ENCODE measurements around the gene ASPHD1.
"Not testable (repeated sequence)": the region's sequence is repeated elsewhere in the genome, so short reads cannot be mapped to it uniquely, and the experiment has no call there.

The ASPHD1 gene

DNA sequence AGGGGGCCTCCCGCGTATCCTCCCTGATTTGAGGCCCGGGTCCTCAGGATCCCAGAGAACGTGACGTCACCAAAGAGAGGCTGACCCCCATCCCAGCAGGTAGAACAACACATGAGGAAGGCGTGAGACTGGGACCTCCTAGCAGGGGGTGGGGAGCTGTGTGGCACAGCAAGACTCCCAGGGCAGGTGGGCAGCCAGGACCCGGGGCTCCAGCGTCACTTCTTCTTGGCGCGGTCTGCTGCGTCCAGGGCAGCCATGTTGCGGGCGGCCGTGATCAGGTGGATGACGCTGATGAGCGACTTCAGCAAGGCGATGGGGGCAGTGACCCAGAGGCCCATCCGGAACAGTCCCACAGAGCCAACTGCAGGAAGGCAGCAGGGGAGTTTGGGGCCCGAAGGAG is 41.3 kb upstream of the ASPHD1 start:
- Histone ChIP-seq H3K36me3 (ENCODE audit: insufficient read depth, insufficient read length, low read length) (peaks cover 35% of the 10 kb centered on the region), H3K4me1 (ENCODE audit: insufficient read depth, insufficient read length) (peaks cover 14% of the 10 kb centered on the region), H3K4me3 (ENCODE audit: insufficient read length, low read depth) (no peak overlapping the region), H3K9ac (ENCODE audit: insufficient read length, low read depth) (no peak overlapping the region), H3K9me3 (ENCODE audit: insufficient read depth, low read length) (no peaks in the 10 kb centered on the region), H3K27me3 (ENCODE audit: insufficient read depth, insufficient read length) (no peaks in the 10 kb centered on the region)
- no peak for TF ChIP-seq YY1 (IDR thresholded peaks at IDR 0.05; ENCODE audit: insufficient read depth, insufficient read length)
- no peak for TF ChIP-seq ZNF274 (IDR thresholded peaks at IDR 0.05; ENCODE audit: low read depth, low read length)
- no peak for TF ChIP-seq SUZ12 (IDR thresholded peaks at IDR 0.05; ENCODE audit: extremely low read depth, insufficient read depth, insufficient read length)
- no peak for DNase-seq (ENCODE audit: low read depth, low spot score)

DNA sequence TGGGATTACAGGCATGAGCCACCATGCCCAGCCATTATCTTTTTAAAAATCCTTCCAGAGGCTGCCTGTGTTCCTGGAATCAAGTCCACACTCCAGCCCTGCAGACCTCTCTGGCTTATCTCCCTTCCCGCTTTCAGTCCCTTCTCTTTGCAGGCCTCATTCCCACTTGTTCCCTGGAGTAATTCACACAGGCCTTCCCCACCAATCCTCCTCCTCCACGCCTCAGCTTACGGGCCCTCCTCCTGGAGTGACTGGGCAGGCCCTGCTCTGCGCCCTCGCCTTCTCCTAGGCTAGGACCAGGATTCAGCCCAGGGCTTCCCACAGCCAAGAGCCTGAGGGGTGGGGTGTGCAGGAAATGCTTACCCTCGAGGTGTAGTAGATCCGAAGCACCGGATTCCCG is 40.1 kb upstream of the ASPHD1 start:
- TF ChIP-seq YY1 (IDR thresholded peaks at IDR 0.05; ENCODE audit: insufficient read depth, insufficient read length): no peak
- no peak for TF ChIP-seq ZNF274 (IDR thresholded peaks at IDR 0.05; ENCODE audit: low read depth, low read length)
- TF ChIP-seq SUZ12 (IDR thresholded peaks at IDR 0.05; ENCODE audit: extremely low read depth, insufficient read depth, insufficient read length): no peak
- Histone ChIP-seq H3K36me3 (ENCODE audit: insufficient read depth, insufficient read length, low read length) (peaks cover 35% of the 10 kb centered on the region), H3K9me3 (ENCODE audit: insufficient read depth, low read length) (no peaks in the 10 kb centered on the region), H3K9ac (ENCODE audit: insufficient read length, low read depth) (peak overlapping the region; percentile 8), H3K4me3 (ENCODE audit: insufficient read length, low read depth) (no peak overlapping the region), H3K27me3 (ENCODE audit: insufficient read depth, insufficient read length) (no peaks in the 10 kb centered on the region), H3K4me1 (ENCODE audit: insufficient read depth, insufficient read length) (peaks cover 10% of the 10 kb centered on the region)
- no peak for DNase-seq (ENCODE audit: low read depth, low spot score)

DNA sequence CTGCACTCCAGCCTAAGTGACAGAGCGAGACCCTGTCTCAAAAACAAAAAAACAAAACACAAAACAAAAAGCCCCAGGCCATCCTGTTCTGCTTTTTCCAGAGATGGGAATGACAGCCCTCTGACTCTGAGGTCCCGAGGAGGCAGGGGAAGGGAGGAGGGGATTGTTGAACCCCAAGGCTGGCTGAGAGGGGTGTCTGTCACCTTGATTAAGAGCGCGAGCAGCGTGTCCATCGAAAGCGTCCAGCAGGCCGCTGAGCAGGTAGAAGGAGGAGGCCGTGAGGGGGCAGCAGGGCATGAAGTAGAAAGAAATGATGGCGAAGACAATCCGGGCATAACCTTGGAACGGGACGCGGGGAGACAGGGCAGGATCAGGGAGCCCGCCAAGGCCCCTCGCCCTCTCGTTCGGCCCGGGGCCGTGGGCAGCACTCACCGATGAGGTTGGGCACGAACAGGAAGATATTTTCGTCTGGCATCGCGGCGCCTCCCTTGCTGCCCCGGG is 37.9 kb upstream of the ASPHD1 start:
- Histone ChIP-seq H3K9me3 (ENCODE audit: insufficient read depth, low read length) (no peaks in the 10 kb centered on the region), H3K4me1 (ENCODE audit: insufficient read depth, insufficient read length) (peaks cover 7% of the 10 kb centered on the region), H3K4me3 (ENCODE audit: insufficient read length, low read depth) (peak overlapping the region; percentile 89), H3K36me3 (ENCODE audit: insufficient read depth, insufficient read length, low read length) (peaks cover 35% of the 10 kb centered on the region), H3K9ac (ENCODE audit: insufficient read length, low read depth) (peak overlapping the region; percentile 88), H3K27me3 (ENCODE audit: insufficient read depth, insufficient read length) (no peaks in the 10 kb centered on the region)
- no peak for TF ChIP-seq YY1 (IDR thresholded peaks at IDR 0.05; ENCODE audit: insufficient read depth, insufficient read length)
- no peak for TF ChIP-seq SUZ12 (IDR thresholded peaks at IDR 0.05; ENCODE audit: extremely low read depth, insufficient read depth, insufficient read length)
- no peak for TF ChIP-seq ZNF274 (IDR thresholded peaks at IDR 0.05; ENCODE audit: low read depth, low read length)
- DNase-seq (ENCODE audit: low read depth, low spot score): no peak

DNA sequence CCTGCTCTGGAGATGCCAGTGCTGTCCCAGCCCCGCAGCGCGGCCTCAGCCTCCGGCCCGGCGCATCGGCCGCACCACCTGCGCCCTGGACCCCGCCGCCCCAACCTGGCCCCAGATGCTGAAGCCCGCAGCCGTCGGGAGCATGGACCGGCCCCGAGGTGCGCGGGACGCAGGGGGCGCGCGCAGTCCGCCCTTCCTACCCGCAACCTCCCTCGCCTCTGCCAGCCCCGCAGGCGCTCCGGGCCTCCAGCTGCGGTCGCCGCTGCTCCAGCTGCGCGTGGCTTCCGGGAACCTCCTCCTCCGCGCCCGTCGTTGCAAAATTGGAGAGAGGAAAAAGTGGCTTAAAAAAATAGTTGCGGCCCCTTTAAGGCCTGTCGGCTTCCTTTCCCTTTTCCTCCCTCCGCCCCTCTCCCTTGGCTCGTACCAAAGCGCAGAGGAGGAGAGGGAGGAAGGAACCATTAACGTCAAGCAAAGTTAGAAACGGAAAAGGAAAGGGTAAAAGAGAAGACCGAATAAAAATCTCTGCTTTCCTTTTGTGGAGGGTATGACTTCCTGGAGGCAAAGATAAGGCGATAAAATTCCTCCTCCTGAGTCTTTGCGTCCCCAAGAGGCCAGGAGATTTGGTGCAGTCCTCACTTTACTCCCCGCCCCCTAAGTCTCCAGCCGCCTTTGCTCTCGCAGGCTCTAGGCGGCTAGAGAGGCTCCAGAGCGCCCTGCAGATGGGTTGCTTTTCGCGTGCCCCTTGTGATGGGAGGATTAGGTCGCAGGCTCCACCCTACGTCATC is 37.2 kb upstream of the ASPHD1 start, which contains the start of gene CDIPT:
CDIPT (minus strand) TSS at position 343 of the 785 bp plus-strand sequence. CDS start 369 bp downstream, outside the sequence.
- Histone ChIP-seq H3K9me3 (ENCODE audit: insufficient read depth, low read length) (no peaks in the 10 kb centered on the region), H3K4me1 (ENCODE audit: insufficient read depth, insufficient read length) (peaks cover 7% of the 10 kb centered on the region), H3K4me3 (ENCODE audit: insufficient read length, low read depth) (peak within 1 kb of the TSS; percentile 89), H3K9ac (ENCODE audit: insufficient read length, low read depth) (peak within 1 kb of the TSS; percentile 88), H3K27me3 (ENCODE audit: insufficient read depth, insufficient read length) (no peaks in the 10 kb centered on the region), H3K36me3 (ENCODE audit: insufficient read depth, insufficient read length, low read length) (peaks cover 32% of the 10 kb centered on the region)
- peak; percentile 99 for DNase-seq (ENCODE audit: low read depth, low spot score)
- no peak for TF ChIP-seq YY1 (IDR thresholded peaks at IDR 0.05; ENCODE audit: insufficient read depth, insufficient read length)
- TF ChIP-seq SUZ12 (IDR thresholded peaks at IDR 0.05; ENCODE audit: extremely low read depth, insufficient read depth, insufficient read length): no peak
- no peak for TF ChIP-seq ZNF274 (IDR thresholded peaks at IDR 0.05; ENCODE audit: low read depth, low read length)

DNA sequence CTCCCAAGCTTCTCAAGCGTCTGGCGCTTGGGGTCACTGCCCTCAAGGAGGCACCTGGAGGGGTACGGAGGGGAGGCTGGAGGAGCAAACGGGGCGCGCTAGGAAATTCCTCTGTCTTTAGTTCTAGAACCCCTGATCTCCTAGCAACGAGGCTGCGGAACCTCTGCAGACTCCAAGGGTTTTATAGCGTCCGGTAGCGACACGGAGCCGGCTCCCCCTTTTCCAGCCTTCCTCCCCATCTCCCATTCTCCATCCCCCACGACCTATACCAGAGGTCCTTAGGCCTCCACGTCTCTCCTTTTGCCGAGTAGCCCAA is 36.7 kb upstream of the ASPHD1 start:
- TF ChIP-seq ZNF274 (IDR thresholded peaks at IDR 0.05; ENCODE audit: low read depth, low read length) (no peak), SUZ12 (IDR thresholded peaks at IDR 0.05; ENCODE audit: extremely low read depth, insufficient read depth, insufficient read length) (no peak), YY1 (IDR thresholded peaks at IDR 0.05; ENCODE audit: insufficient read depth, insufficient read length) (no peak)
- DNase-seq (ENCODE audit: low read depth, low spot score): no peak
- H3K9ac ChIP-seq (ENCODE audit: insufficient read length, low read depth): peak overlapping the region; percentile 65
- peaks cover 7% of the 10 kb centered on the region for H3K4me1 ChIP-seq (ENCODE audit: insufficient read depth, insufficient read length)
- H3K4me3 ChIP-seq (ENCODE audit: insufficient read length, low read depth): peak overlapping the region; percentile 13
- no peaks in the 10 kb centered on the region for H3K27me3 ChIP-seq (ENCODE audit: insufficient read depth, insufficient read length)
- H3K9me3 ChIP-seq (ENCODE audit: insufficient read depth, low read length): no peaks in the 10 kb centered on the region
- H3K36me3 ChIP-seq (ENCODE audit: insufficient read depth, insufficient read length, low read length): peaks cover 28% of the 10 kb centered on the region

DNA sequence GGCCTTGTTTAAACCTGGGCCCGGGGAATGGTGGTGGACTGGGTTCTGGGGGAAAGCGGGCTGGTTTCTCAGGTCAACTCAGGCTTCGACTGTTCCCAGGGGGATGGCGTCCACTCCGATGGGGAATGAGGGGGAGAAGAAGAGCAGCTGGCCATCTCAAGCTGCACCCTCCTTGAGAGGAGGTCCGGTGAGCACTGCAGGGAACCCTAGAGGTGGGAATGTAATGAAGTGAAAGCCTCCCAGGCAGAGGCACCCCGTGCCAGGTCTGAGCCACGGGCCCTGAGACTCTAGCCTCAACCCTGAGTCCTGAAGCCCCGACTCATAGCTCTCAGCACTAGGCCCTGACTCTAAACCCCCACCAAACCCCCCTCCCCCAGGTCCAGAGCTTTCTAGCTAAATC is 36.1 kb upstream of the ASPHD1 start:
- Histone ChIP-seq H3K9me3 (ENCODE audit: insufficient read depth, low read length) (no peaks in the 10 kb centered on the region), H3K36me3 (ENCODE audit: insufficient read depth, insufficient read length, low read length) (peaks cover 22% of the 10 kb centered on the region), H3K27me3 (ENCODE audit: insufficient read depth, insufficient read length) (no peaks in the 10 kb centered on the region), H3K9ac (ENCODE audit: insufficient read length, low read depth) (peak overlapping the region; percentile 16), H3K4me1 (ENCODE audit: insufficient read depth, insufficient read length) (peaks cover 7% of the 10 kb centered on the region), H3K4me3 (ENCODE audit: insufficient read length, low read depth) (no peak overlapping the region)
- TF ChIP-seq YY1 (IDR thresholded peaks at IDR 0.05; ENCODE audit: insufficient read depth, insufficient read length): no peak
- no peak for TF ChIP-seq ZNF274 (IDR thresholded peaks at IDR 0.05; ENCODE audit: low read depth, low read length)
- no peak for TF ChIP-seq SUZ12 (IDR thresholded peaks at IDR 0.05; ENCODE audit: extremely low read depth, insufficient read depth, insufficient read length)
- no peak for DNase-seq (ENCODE audit: low read depth, low spot score)

DNA sequence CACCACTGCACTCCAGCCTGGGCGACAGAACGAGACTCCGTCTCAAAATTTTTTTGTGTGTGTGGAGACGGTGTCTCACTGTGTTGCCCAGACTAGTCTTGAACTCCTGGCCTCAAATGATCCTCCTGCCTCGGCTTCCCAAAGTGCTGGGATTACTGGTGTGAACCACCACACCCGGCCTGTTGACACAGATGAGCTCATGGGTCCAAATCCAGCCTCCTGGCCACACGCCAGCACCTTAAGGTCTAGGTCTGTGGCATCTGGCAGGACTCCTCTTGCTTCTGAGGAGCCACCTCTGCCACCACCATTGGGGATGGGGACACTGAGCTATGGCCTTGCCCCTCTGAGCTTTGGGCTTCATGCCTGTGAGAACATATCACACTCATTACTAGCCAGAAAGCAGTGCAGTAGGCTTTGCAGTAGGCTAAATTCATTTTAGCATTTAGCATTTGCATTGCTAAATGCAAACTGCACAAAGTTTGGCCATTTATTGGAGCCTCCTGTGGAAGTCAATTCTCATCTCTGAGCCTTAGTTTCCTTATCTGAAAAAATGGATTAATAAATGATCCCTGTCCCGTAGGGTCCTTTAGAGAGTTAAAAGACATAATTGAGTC is 31.8 kb upstream of the ASPHD1 start:
- TF ChIP-seq ZNF274 (IDR thresholded peaks at IDR 0.05; ENCODE audit: low read depth, low read length) (no peak), SUZ12 (IDR thresholded peaks at IDR 0.05; ENCODE audit: extremely low read depth, insufficient read depth, insufficient read length) (no peak), YY1 (IDR thresholded peaks at IDR 0.05; ENCODE audit: insufficient read depth, insufficient read length) (no peak)
- Histone ChIP-seq H3K9ac (ENCODE audit: insufficient read length, low read depth) (no peak overlapping the region), H3K27me3 (ENCODE audit: insufficient read depth, insufficient read length) (no peaks in the 10 kb centered on the region), H3K9me3 (ENCODE audit: insufficient read depth, low read length) (no peaks in the 10 kb centered on the region), H3K36me3 (ENCODE audit: insufficient read depth, insufficient read length, low read length) (peaks cover 10% of the 10 kb centered on the region), H3K4me3 (ENCODE audit: insufficient read length, low read depth) (no peak overlapping the region), H3K4me1 (ENCODE audit: insufficient read depth, insufficient read length) (peaks cover 12% of the 10 kb centered on the region)
- DNase-seq (ENCODE audit: low read depth, low spot score): no peak

DNA sequence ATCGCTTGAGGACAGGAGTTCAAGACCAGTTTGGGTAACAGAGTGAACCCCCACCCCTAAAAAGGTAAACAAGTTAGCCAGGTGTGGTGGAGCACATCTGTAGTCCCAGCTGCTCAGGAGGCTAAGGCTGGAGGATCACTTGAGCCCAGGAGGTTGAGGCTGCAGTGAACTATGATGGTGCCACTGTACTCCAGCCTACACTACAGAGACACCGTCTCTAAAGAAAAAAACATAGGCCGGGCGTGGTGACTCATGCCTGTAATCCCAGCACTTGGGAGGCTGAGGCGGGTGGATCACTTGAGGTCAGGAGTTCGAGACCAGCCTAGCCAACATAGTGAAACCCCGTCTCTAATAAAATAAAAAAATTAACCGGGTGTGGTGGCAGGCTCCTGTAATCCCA is 31.2 kb upstream of the ASPHD1 start:
- Histone ChIP-seq H3K36me3 (ENCODE audit: insufficient read depth, insufficient read length, low read length) (peaks cover 10% of the 10 kb centered on the region), H3K4me1 (ENCODE audit: insufficient read depth, insufficient read length) (peaks cover 12% of the 10 kb centered on the region)
- not testable (repeated sequence) for H3K9me3 ChIP-seq (ENCODE audit: insufficient read depth, low read length); H3K9ac ChIP-seq (ENCODE audit: insufficient read length, low read depth); H3K4me3 ChIP-seq (ENCODE audit: insufficient read length, low read depth); H3K27me3 ChIP-seq (ENCODE audit: insufficient read depth, insufficient read length); DNase-seq (ENCODE audit: low read depth, low spot score)
